Measurements from ENCODE around the gene GRM4.

DNA sequence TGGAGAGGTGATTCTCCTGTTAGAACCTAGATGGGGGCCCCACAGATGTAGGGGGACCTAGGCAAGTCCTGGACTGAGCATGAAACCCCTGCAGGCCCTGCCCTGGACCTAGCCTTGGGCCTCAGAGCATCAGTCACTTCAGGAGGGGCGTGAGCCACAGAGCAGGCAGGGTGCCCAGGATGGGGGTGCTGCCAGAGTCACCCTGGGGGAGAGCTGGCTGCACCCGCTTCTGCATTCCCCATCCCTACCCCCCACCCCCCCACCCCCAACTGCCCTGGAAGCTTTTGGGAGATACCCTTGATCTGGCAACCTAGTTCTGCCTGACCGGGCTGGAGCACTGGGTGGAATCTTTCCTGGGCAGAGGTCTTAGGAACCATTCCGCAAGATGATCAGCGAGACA, 125.6 kb downstream of the GRM4 start:
- TF ChIP-seq, protein P1, sequence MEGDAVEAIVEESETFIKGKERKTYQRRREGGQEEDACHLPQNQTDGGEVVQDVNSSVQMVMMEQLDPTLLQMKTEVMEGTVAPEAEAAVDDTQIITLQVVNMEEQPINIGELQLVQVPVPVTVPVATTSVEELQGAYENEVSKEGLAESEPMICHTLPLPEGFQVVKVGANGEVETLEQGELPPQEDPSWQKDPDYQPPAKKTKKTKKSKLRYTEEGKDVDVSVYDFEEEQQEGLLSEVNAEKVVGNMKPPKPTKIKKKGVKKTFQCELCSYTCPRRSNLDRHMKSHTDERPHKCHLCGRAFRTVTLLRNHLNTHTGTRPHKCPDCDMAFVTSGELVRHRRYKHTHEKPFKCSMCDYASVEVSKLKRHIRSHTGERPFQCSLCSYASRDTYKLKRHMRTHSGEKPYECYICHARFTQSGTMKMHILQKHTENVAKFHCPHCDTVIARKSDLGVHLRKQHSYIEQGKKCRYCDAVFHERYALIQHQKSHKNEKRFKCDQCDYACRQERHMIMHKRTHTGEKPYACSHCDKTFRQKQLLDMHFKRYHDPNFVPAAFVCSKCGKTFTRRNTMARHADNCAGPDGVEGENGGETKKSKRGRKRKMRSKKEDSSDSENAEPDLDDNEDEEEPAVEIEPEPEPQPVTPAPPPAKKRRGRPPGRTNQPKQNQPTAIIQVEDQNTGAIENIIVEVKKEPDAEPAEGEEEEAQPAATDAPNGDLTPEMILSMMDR (IDR thresholded peaks at IDR 0.05): no peak
- no peak for TF ChIP-seq POLR2A (IDR thresholded peaks at IDR 0.05)

Data from uterus (tissue), 2 donors.